GM21825 (cell line): Measurements from ENCODE around the gene POLR1E.
"Not testable (repeated sequence)": the region's sequence is repeated elsewhere in the genome, so short reads cannot be mapped to it uniquely, and the experiment has no call there.

ENCODE experiments used
- ATAC-seq: cut with Tn5 transposase; IDR thresholded peaks from one replicate; pipeline ENCODE4 v1.9.1; 2021; ENCODE audit warnings: mild to moderate bottlenecking, moderate library complexity; ENCODE audit not compliant: unreplicated experiment

POLR1E gene

GRCh38 chr9:37499297-37499696 lies 13.5 kb downstream of the POLR1E start:
- no peak for ATAC-seq

- ATAC-seq: no peak
These were observed 16.3 kb downstream of the POLR1E start for GRCh38 chr9:37501957-37502596.

- ATAC-seq: no peak
These were observed 18.0 kb downstream of the POLR1E start for GRCh38 chr9:37503736-37504135.

GRCh38 chr9:37504605-37505004 lies 18.9 kb downstream of the POLR1E start:
- no peak for ATAC-seq

- ATAC-seq: no peak
These were observed 21.9 kb downstream of the POLR1E start for GRCh38 chr9:37507566-37508134.

GRCh38 chr9:37508135-37508833 lies 22.5 kb downstream of the POLR1E start:
- no peak for ATAC-seq

- ATAC-seq: no peak
These were observed 23.1 kb downstream of the POLR1E start for GRCh38 chr9:37508834-37509206.

- no peak for ATAC-seq
These were observed 23.8 kb downstream of the POLR1E start for GRCh38 chr9:37509536-37509935.

- ATAC-seq: not testable (repeated sequence)
These were observed 24.3 kb downstream of the POLR1E start for GRCh38 chr9:37510053-37510452.

- ATAC-seq: no peak
These were observed 25.6 kb downstream of the POLR1E start for GRCh38 chr9:37511016-37512010.

- no peak for ATAC-seq
These were observed 26.7 kb downstream of the POLR1E start for GRCh38 chr9:37512437-37512836.

- ATAC-seq: not testable (repeated sequence)
These were observed 28.7 kb downstream of the POLR1E start for GRCh38 chr9:37514415-37514814.

- no peak for ATAC-seq
These were observed 29.3 kb downstream of the POLR1E start for GRCh38 chr9:37514999-37515398.

- no peak for ATAC-seq
These were observed 30.0 kb downstream of the POLR1E start for GRCh38 chr9:37515620-37516258.

- no peak for ATAC-seq
These were observed 32.2 kb downstream of the POLR1E start for GRCh38 chr9:37517923-37518322.

GRCh38 chr9:37520641-37521040 lies 34.9 kb downstream of the POLR1E start:
- ATAC-seq: no peak

- ATAC-seq: no peak
These were observed 35.4 kb downstream of the POLR1E start for GRCh38 chr9:37521111-37521510.

GRCh38 chr9:37522971-37523370 lies 37.2 kb downstream of the POLR1E start:
- ATAC-seq: no peak

GRCh38 chr9:37523916-37524315 lies 38.2 kb downstream of the POLR1E start:
- no peak for ATAC-seq

- peak; percentile 62 for ATAC-seq
These were observed 43.1 kb downstream of the POLR1E start for GRCh38 chr9:37528652-37529471.
